Tibial nerve (tissue), 4 donors: ENCODE results near the gene MEAF6.

Source experiments
- CTCF ChIP-seq, 5 experiments: fragments of 200-600 bp in 3 of 5; fragments of 450-650 bp in 2 of 5; sonication (generic) in 3 of 5; IDR thresholded peaks; one replicate each; pipeline ENCODE4 v1.5.1; 2016 to 2019; ENCODE audit warnings: antibody characterized with exemption in 5 of 5, mild to moderate bottlenecking in 3 of 5, moderate library complexity in 2 of 5
- EP300 ChIP-seq, 2 donors: sonication (generic); formaldehyde crosslinking; IDR thresholded peaks; one replicate each; pipeline ENCODE4 v1.6.1; 2017; ENCODE audit warnings: antibody characterized with exemption in 2 of 2, mild to moderate bottlenecking in 1 of 2
- POLR2A ChIP-seq, 2 donors: fragments of 450-650 bp; IDR thresholded peaks; one replicate each; pipeline ENCODE4 v1.6.1; 2017; ENCODE audit warnings: antibody characterized with exemption in 2 of 2, mild to moderate bottlenecking in 2 of 2, moderate library complexity in 2 of 2

- no peak for TF ChIP-seq CTCF (IDR thresholded peaks at IDR 0.05)
- no peak for TF ChIP-seq POLR2A (IDR thresholded peaks at IDR 0.05)
- no peak for TF ChIP-seq EP300 (IDR thresholded peaks at IDR 0.05)
Observed at GRCh38 chr1:37515185-37516034, 844 bp upstream of the MEAF6 start.
